ENCODE results near the gene FAM53B. TPM values are rescaled to one million over a fixed set of nuclear protein-coding genes. Genes with fewer than 3 reads are reported as not detected.

Gene FAM53B
- total RNA-seq, 1 donor: 12.7 TPM

- H3K27ac ChIP-seq (ENCODE audit: low read depth, low read length): no peak overlapping the region
- no peak overlapping the region for H2AFZ ChIP-seq (ENCODE audit: low read length)
These were observed 151.3 kb downstream of the FAM53B start for GRCh38 chr10:124592736-124593430.

DNA sequence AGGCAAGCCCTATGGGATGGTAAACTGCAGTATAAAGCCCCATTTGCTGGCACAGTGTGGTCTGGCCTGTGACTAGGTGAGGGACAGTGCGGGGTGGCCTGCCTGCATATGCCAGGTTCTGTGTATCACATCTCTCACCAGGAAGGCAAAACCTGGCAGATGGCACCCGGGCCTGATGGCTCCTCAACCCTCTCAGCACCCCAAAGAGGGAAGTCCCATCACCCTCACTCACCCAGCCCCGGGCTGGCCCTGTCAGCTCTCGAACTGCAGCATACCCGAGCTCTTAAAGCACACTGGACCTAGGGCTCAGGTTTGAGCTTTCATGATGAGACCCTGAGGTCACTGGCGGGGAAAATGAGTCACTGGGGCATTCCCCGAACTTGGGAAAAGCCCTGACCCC lies 152.1 kb downstream of the FAM53B start:
- TF ChIP-seq, protein P1, sequence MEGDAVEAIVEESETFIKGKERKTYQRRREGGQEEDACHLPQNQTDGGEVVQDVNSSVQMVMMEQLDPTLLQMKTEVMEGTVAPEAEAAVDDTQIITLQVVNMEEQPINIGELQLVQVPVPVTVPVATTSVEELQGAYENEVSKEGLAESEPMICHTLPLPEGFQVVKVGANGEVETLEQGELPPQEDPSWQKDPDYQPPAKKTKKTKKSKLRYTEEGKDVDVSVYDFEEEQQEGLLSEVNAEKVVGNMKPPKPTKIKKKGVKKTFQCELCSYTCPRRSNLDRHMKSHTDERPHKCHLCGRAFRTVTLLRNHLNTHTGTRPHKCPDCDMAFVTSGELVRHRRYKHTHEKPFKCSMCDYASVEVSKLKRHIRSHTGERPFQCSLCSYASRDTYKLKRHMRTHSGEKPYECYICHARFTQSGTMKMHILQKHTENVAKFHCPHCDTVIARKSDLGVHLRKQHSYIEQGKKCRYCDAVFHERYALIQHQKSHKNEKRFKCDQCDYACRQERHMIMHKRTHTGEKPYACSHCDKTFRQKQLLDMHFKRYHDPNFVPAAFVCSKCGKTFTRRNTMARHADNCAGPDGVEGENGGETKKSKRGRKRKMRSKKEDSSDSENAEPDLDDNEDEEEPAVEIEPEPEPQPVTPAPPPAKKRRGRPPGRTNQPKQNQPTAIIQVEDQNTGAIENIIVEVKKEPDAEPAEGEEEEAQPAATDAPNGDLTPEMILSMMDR (IDR thresholded peaks at IDR 0.05; ENCODE audit: extremely low read depth, low read depth, low read length): no peak
- H3K79me2 ChIP-seq (ENCODE audit: insufficient read depth, low read length): no peaks in the 10 kb centered on the region
- H3K9me3 ChIP-seq (ENCODE audit: low read depth, low read length): peaks cover 5% of the 10 kb centered on the region
- H3K27me3 ChIP-seq (ENCODE audit: insufficient read depth, low read length): peaks cover 7% of the 10 kb centered on the region
- H3K36me3 ChIP-seq (ENCODE audit: insufficient read depth, low read length): no peaks in the 10 kb centered on the region
- no peak overlapping the region for H2AFZ ChIP-seq (ENCODE audit: low read length)
- DNase-seq (ENCODE audit: insufficient read length, low spot score, missing footprints): peak; percentile 31
- H3K4me1 ChIP-seq (ENCODE audit: insufficient read depth, low read length): no peaks in the 10 kb centered on the region
- no peak overlapping the region for H3K4me2 ChIP-seq (ENCODE audit: insufficient read depth, low read length)
- no peak overlapping the region for H3K4me3 ChIP-seq (ENCODE audit: insufficient read depth, low read length)
- no peak overlapping the region for H3K27ac ChIP-seq (ENCODE audit: low read depth, low read length)
- no peaks in the 10 kb centered on the region for H4K20me1 ChIP-seq (ENCODE audit: insufficient read depth, low read length)

More at GRCh38 chr10:124592736-124593430, 151.3 kb downstream of the FAM53B start:
- peaks cover 7% of the 10 kb centered on the region for H3K27me3 ChIP-seq (ENCODE audit: insufficient read depth, low read length)
- H3K4me3 ChIP-seq (ENCODE audit: insufficient read depth, low read length): no peak overlapping the region
- TF ChIP-seq, protein P1 (IDR thresholded peaks at IDR 0.05; ENCODE audit: extremely low read depth, low read depth, low read length): no peak
- no peaks in the 10 kb centered on the region for H4K20me1 ChIP-seq (ENCODE audit: insufficient read depth, low read length)
- H3K4me2 ChIP-seq (ENCODE audit: insufficient read depth, low read length): no peak overlapping the region
- no peaks in the 10 kb centered on the region for H3K36me3 ChIP-seq (ENCODE audit: insufficient read depth, low read length)
- peaks cover 5% of the 10 kb centered on the region for H3K9me3 ChIP-seq (ENCODE audit: low read depth, low read length)
- DNase-seq (ENCODE audit: insufficient read length, low spot score, missing footprints): peak; percentile 46
- no peaks in the 10 kb centered on the region for H3K79me2 ChIP-seq (ENCODE audit: insufficient read depth, low read length)
- no peaks in the 10 kb centered on the region for H3K4me1 ChIP-seq (ENCODE audit: insufficient read depth, low read length)

GRCh38 chr10:124591123-124591495 lies 153.1 kb downstream of the FAM53B start:
- TF ChIP-seq, protein P1 (IDR thresholded peaks at IDR 0.05; ENCODE audit: extremely low read depth, low read depth, low read length): no peak
- no peaks in the 10 kb centered on the region for H3K79me2 ChIP-seq (ENCODE audit: insufficient read depth, low read length)
- H4K20me1 ChIP-seq (ENCODE audit: insufficient read depth, low read length): no peaks in the 10 kb centered on the region
- H3K4me2 ChIP-seq (ENCODE audit: insufficient read depth, low read length): no peak overlapping the region
- peak; percentile 60 for DNase-seq (ENCODE audit: insufficient read length, low spot score, missing footprints)
- no peaks in the 10 kb centered on the region for H3K36me3 ChIP-seq (ENCODE audit: insufficient read depth, low read length)
- H3K4me1 ChIP-seq (ENCODE audit: insufficient read depth, low read length): no peaks in the 10 kb centered on the region
- H3K27ac ChIP-seq (ENCODE audit: low read depth, low read length): no peak overlapping the region
- H3K4me3 ChIP-seq (ENCODE audit: insufficient read depth, low read length): no peak overlapping the region
- H3K27me3 ChIP-seq (ENCODE audit: insufficient read depth, low read length): peaks cover 7% of the 10 kb centered on the region
- H3K9me3 ChIP-seq (ENCODE audit: low read depth, low read length): peaks cover 5% of the 10 kb centered on the region
- H2AFZ ChIP-seq (ENCODE audit: low read length): no peak overlapping the region

DNA sequence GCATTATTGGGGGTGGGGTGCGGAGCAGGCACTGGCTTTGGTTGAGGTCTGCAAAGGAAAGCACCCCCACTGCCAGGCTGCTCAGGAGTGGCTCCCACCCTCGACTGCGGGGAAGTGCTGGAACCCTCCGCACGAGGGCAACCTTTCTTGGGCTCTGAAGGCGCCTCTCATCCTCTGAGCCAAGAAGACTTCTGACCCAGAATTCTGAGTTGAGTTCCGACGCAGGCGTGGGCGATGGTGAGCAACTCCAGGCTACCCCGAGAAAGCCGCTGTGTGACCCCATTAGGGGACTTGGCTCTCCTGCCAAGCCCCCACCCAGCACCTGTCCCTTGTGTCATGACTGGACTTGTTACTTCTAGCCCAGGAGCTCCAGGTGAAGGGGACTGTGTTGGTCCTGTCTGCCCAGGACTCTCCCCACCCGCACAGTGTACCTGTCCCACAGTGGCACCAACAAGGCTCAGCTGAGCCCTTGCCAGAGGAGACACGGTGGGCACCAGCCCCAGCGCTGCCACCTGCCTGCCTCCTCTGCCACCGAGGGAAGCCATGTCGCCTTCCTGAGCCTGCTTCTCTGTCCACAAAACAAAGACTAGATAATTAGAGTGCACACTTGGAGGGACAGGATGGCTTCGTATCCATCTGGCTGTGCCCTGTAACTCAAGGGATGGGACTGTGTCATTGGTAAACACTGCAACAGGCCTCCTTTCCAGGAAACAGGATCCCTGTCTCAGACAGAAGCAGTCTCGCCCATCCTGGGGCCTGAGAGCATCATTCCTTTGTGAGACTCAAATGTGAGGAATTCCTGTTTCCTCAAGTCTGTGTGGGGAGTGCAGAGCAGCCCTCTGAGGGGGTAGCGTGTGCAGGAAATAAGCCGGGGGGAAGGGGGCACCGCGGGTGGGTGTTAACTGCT lies 153.7 kb downstream of the FAM53B start:
- Histone ChIP-seq H4K20me1 (ENCODE audit: insufficient read depth, low read length) (no peaks in the 10 kb centered on the region), H3K27ac (ENCODE audit: low read depth, low read length) (no peak overlapping the region), H2AFZ (ENCODE audit: low read length) (no peak overlapping the region), H3K4me1 (ENCODE audit: insufficient read depth, low read length) (no peaks in the 10 kb centered on the region), H3K4me2 (ENCODE audit: insufficient read depth, low read length) (no peak overlapping the region), H3K9me3 (ENCODE audit: low read depth, low read length) (peaks cover 5% of the 10 kb centered on the region), H3K79me2 (ENCODE audit: insufficient read depth, low read length) (no peaks in the 10 kb centered on the region), H3K27me3 (ENCODE audit: insufficient read depth, low read length) (peaks cover 7% of the 10 kb centered on the region), H3K4me3 (ENCODE audit: insufficient read depth, low read length) (no peak overlapping the region), H3K36me3 (ENCODE audit: insufficient read depth, low read length) (no peaks in the 10 kb centered on the region)
- DNase-seq (ENCODE audit: insufficient read length, low spot score, missing footprints): peak; percentile 82
- TF ChIP-seq, protein P1 (IDR thresholded peaks at IDR 0.05; ENCODE audit: extremely low read depth, low read depth, low read length): no peak
